ENCODE measurements around the gene WT1.

DNA sequence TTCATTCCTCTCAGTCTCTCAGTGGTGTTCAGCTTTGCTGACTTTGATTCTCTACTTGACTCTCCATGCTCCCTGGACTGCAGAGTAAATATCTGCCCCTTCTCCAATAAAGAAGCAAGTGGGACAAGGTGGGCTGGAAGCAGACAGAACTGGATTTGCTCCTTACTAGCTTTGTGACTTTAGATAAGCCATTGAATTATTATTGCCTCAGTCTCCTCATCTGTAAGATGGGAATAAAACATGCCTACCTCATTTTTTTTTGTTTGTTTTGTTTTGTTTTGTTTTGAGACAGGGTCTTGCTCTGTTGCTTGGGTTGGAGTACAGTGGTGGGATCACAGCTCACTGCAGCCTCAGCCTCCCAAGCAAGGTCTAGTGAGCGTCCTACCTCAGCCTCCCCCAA is 44.6 kb downstream of the WT1 start:
- TF ChIP-seq, protein P1, sequence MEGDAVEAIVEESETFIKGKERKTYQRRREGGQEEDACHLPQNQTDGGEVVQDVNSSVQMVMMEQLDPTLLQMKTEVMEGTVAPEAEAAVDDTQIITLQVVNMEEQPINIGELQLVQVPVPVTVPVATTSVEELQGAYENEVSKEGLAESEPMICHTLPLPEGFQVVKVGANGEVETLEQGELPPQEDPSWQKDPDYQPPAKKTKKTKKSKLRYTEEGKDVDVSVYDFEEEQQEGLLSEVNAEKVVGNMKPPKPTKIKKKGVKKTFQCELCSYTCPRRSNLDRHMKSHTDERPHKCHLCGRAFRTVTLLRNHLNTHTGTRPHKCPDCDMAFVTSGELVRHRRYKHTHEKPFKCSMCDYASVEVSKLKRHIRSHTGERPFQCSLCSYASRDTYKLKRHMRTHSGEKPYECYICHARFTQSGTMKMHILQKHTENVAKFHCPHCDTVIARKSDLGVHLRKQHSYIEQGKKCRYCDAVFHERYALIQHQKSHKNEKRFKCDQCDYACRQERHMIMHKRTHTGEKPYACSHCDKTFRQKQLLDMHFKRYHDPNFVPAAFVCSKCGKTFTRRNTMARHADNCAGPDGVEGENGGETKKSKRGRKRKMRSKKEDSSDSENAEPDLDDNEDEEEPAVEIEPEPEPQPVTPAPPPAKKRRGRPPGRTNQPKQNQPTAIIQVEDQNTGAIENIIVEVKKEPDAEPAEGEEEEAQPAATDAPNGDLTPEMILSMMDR (IDR thresholded peaks at IDR 0.05; ENCODE audit: poor library complexity, severe bottlenecking), result no peak
- TF ChIP-seq POLR2AphosphoS5 (IDR thresholded peaks at IDR 0.05) (no peak), EP300 (conservative IDR thresholded peaks at IDR 0.05; ENCODE audit: poor library complexity, severe bottlenecking) (no peak), SMC3 (conservative IDR thresholded peaks at IDR 0.05; ENCODE audit: poor library complexity) (no peak), EZH2 (IDR thresholded peaks at IDR 0.05; ENCODE audit: borderline replicate concordance, insufficient read depth, low read length, poor library complexity, severe bottlenecking) (no peak), RAD21 (conservative IDR thresholded peaks at IDR 0.05) (no peak), TAF1 (IDR thresholded peaks at IDR 0.05; ENCODE audit: low read depth) (no peak), MXI1 (conservative IDR thresholded peaks at IDR 0.05; ENCODE audit: poor library complexity, severe bottlenecking) (no peak)

Measured in neural cell (in vitro differentiated cells).